ENCODE data around the gene MRPL10. TPM values are rescaled to one million over a fixed set of nuclear protein-coding genes. Genes with fewer than 3 reads are reported as not detected.

The MRPL10 gene
- total RNA-seq, 1 donor from 2014 or later = 48.2 TPM

DNA sequence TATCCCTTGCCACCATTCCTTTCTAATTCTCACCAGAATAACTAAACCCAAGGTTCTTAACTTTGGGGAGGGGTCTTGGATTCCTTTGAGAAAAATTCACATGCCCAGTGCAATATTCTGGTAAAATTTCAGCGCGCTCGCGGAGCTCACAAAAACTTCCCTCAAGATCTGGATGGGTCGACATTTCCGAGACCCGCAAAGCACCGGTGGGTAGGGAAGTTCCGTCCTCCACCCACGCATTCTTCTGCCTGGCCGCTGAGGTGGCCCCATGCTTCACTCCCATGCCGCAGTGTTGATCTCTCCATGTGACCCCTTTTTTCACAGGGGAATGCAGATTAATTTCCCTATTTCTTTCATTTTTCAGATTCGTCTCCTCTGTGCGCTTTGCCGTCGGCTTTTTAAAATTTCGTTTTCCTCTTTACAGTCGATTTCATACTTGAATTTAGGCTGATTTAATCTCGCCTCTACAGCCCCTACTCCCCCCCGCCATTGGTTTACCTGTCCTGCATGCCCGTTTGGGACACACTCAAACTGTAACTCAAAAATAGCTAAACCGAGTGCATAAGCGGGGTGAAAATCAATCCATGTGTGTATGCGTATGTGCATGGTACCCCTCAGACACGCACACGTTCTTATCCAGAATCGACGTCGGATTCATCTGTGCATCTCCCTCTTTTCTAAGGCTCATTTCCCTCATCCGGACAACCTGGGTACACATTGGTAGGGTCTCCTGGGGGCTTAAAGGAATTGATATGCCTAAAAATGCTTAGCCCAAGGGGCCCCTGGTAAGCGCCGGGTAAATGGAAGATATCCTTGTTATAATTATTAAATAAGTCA lies 21.0 kb upstream of the MRPL10 start:
- peak; percentile 78 for TF ChIP-seq EZH2phosphoT487 (IDR thresholded peaks at IDR 0.05)
- TF ChIP-seq EZH2 (IDR thresholded peaks at IDR 0.05) = peak; percentile 91
- TF ChIP-seq, protein P1, sequence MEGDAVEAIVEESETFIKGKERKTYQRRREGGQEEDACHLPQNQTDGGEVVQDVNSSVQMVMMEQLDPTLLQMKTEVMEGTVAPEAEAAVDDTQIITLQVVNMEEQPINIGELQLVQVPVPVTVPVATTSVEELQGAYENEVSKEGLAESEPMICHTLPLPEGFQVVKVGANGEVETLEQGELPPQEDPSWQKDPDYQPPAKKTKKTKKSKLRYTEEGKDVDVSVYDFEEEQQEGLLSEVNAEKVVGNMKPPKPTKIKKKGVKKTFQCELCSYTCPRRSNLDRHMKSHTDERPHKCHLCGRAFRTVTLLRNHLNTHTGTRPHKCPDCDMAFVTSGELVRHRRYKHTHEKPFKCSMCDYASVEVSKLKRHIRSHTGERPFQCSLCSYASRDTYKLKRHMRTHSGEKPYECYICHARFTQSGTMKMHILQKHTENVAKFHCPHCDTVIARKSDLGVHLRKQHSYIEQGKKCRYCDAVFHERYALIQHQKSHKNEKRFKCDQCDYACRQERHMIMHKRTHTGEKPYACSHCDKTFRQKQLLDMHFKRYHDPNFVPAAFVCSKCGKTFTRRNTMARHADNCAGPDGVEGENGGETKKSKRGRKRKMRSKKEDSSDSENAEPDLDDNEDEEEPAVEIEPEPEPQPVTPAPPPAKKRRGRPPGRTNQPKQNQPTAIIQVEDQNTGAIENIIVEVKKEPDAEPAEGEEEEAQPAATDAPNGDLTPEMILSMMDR (IDR thresholded peaks at IDR 0.05) = no peak
- peaks cover 100% of the 10 kb centered on the region for H3K27me3 ChIP-seq
- peaks cover 36% of the 10 kb centered on the region for H4K20me1 ChIP-seq (ENCODE audit: low read depth)
- Mint-ChIP-seq H3K27me3 (ENCODE audit: insufficient read depth, low read depth) (peaks cover 67% of the 10 kb centered on the region), H3K36me3 (peaks cover 2% of the 10 kb centered on the region), H3K9me3 (peaks cover 2% of the 10 kb centered on the region), H3K4me1 (peaks cover 17% of the 10 kb centered on the region), H3K27ac (no peak overlapping the region), H3K4me3 (peak overlapping the region; percentile 40)
- H3K36me3 ChIP-seq = no peaks in the 10 kb centered on the region
- peak overlapping the region; percentile 83 for H3K4me2 ChIP-seq
- H3K79me2 ChIP-seq (ENCODE audit: low read depth) = no peaks in the 10 kb centered on the region
- no peak overlapping the region for H3K27ac ChIP-seq
- no peak overlapping the region for H3K9ac ChIP-seq
- DNase-seq (ENCODE audit: low spot score) = no peak
- H3F3A ChIP-seq (ENCODE audit: low read depth) = peaks cover 15% of the 10 kb centered on the region
- peak overlapping the region; percentile 46 for H3K4me3 ChIP-seq
- no peaks in the 10 kb centered on the region for H3K9me3 ChIP-seq (ENCODE audit: low read depth)
- no peak overlapping the region for H2AFZ ChIP-seq (replicated peaks)
- H3K4me1 ChIP-seq = peaks cover 14% of the 10 kb centered on the region

DNA sequence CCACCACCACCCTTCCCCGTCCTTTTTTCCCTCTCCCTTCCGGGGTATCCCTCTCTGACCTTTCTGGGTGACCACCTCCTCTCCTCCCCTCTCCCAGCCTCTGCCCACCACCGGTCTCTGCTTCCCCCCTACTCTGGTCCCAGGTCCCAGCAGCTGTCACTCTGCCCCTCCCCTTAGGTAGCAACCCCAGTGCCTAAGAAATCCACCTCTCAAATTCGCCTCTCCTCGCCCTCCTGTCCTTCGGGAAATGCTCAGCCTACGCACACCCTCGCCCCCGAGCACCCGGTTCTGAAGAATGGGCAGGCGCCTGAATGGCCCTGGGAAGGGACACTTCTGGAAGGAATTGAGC lies 20.4 kb upstream of the MRPL10 start:
- peaks cover 2% of the 10 kb centered on the region for H3K36me3 Mint-ChIP-seq
- peak; percentile 54 for DNase-seq (ENCODE audit: low spot score)
- H3F3A ChIP-seq (ENCODE audit: low read depth) = peaks cover 15% of the 10 kb centered on the region
- H3K4me2 ChIP-seq = peak overlapping the region; percentile 83
- peaks cover 17% of the 10 kb centered on the region for H3K4me1 Mint-ChIP-seq
- H3K4me3 Mint-ChIP-seq = peak overlapping the region; percentile 33
- peak overlapping the region; percentile 46 for H3K4me3 ChIP-seq
- H3K9me3 Mint-ChIP-seq = peaks cover 2% of the 10 kb centered on the region
- no peak overlapping the region for H2AFZ ChIP-seq (replicated peaks)
- H3K27ac ChIP-seq = no peak overlapping the region
- H3K79me2 ChIP-seq (ENCODE audit: low read depth) = no peaks in the 10 kb centered on the region
- H4K20me1 ChIP-seq (ENCODE audit: low read depth) = peaks cover 36% of the 10 kb centered on the region
- no peaks in the 10 kb centered on the region for H3K9me3 ChIP-seq (ENCODE audit: low read depth)
- H3K27me3 ChIP-seq = peaks cover 100% of the 10 kb centered on the region
- H3K4me1 ChIP-seq = peaks cover 19% of the 10 kb centered on the region
- peaks cover 72% of the 10 kb centered on the region for H3K27me3 Mint-ChIP-seq (ENCODE audit: insufficient read depth, low read depth)
- no peak overlapping the region for H3K27ac Mint-ChIP-seq
- H3K36me3 ChIP-seq = no peaks in the 10 kb centered on the region
- no peak for TF ChIP-seq EZH2 (IDR thresholded peaks at IDR 0.05)
- TF ChIP-seq, protein P1 (IDR thresholded peaks at IDR 0.05) = no peak
- H3K9ac ChIP-seq = no peak overlapping the region

DNA sequence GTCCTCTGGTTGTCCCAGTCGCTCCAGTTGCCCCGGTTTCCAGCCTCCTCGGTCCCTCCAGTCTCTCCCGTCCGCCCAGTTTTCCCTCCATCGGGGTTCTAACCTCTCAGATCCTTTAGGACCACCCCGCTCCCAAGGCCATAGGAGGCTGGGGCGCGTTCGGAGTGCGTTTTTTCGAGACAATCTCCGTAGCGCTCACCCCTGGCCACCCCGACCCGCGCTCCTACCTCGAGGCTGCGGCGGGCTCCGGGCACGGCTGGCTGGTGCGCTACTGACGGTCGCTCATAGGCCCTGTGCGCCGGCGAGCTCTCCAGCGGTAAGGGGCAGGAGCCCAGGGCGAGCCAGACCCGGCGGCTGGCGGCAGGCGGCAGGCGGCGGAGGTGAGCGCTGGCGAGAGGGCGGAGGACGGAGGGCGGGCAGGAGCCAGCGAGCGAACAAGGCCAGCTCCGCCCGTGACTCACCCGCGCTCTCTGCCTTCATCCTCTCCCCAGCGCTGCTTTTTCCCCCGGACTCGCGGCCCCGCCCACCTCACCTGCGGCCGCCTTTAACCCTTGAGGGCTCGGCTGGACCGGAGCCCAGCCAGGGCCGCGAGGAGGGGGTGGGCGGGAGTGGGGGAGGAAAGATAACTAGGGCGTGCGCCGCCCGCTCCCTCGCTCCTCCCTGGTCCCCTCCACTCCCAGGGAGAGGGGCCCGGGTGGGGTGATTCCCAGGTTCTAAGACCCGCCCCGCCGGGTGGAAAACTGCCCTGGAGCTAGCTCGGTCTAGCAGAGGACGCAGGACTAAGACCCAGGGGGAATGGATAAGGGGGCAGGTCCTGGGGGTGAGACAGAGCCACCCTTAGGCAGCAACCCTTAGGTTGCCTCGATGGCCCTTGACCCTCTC lies 19.6 kb upstream of the MRPL10 start, which contains the start of gene SP6:
TSS of gene SP6 (minus strand) at position 472 of the 882 bp plus-strand sequence. CDS start 2,734 bp downstream, outside the sequence.
- peak within 1 kb of the TSS; percentile 82 for H3K4me3 Mint-ChIP-seq
- H3K4me1 ChIP-seq = peaks cover 19% of the 10 kb centered on the region
- H3K36me3 Mint-ChIP-seq = peaks cover 2% of the 10 kb centered on the region
- no peaks in the 10 kb centered on the region for H3K36me3 ChIP-seq
- peaks cover 15% of the 10 kb centered on the region for H3F3A ChIP-seq (ENCODE audit: low read depth)
- peak within 1 kb of the TSS; percentile 46 for H3K4me3 ChIP-seq
- TF ChIP-seq, protein P1 (IDR thresholded peaks at IDR 0.05) = peak; percentile 28
- TF ChIP-seq EZH2phosphoT487 (IDR thresholded peaks at IDR 0.05) (peak; percentile 86), EZH2 (IDR thresholded peaks at IDR 0.05) (peak; percentile 89)
- peaks cover 17% of the 10 kb centered on the region for H3K4me1 Mint-ChIP-seq
- H3K9me3 Mint-ChIP-seq = peaks cover 2% of the 10 kb centered on the region
- H3K4me2 ChIP-seq = peak within 1 kb of the TSS; percentile 83
- H3K27me3 ChIP-seq = peaks cover 100% of the 10 kb centered on the region
- H3K9me3 ChIP-seq (ENCODE audit: low read depth) = no peaks in the 10 kb centered on the region
- H3K79me2 ChIP-seq (ENCODE audit: low read depth) = no peaks in the 10 kb centered on the region
- H3K27me3 Mint-ChIP-seq (ENCODE audit: insufficient read depth, low read depth) = peaks cover 80% of the 10 kb centered on the region
- peaks cover 36% of the 10 kb centered on the region for H4K20me1 ChIP-seq (ENCODE audit: low read depth)
- no peak within 1 kb of the TSS for H3K27ac Mint-ChIP-seq
- H2AFZ ChIP-seq (replicated peaks) = peak within 1 kb of the TSS; percentile 83
- peak; percentile 91 for DNase-seq (ENCODE audit: low spot score)
- H3K27ac ChIP-seq = no peak within 1 kb of the TSS
- H3K9ac ChIP-seq = no peak within 1 kb of the TSS

Data from neural progenitor cell (in vitro differentiated cells).